Airway epithelial cell (primary cell): Measurements from ENCODE around the gene PHF14. TPM values are rescaled to one million over a fixed set of nuclear protein-coding genes. Genes with fewer than 3 reads are reported as not detected.

Experiments used
- total RNA-seq: library from RNA; depleted of rRNA; stranded (reverse); fragments of >200 nt; gene quantifications from 2 replicates; pipeline ENCODE4 v1.2.3, GENCODE V29; 2015

Gene PHF14, protein sequence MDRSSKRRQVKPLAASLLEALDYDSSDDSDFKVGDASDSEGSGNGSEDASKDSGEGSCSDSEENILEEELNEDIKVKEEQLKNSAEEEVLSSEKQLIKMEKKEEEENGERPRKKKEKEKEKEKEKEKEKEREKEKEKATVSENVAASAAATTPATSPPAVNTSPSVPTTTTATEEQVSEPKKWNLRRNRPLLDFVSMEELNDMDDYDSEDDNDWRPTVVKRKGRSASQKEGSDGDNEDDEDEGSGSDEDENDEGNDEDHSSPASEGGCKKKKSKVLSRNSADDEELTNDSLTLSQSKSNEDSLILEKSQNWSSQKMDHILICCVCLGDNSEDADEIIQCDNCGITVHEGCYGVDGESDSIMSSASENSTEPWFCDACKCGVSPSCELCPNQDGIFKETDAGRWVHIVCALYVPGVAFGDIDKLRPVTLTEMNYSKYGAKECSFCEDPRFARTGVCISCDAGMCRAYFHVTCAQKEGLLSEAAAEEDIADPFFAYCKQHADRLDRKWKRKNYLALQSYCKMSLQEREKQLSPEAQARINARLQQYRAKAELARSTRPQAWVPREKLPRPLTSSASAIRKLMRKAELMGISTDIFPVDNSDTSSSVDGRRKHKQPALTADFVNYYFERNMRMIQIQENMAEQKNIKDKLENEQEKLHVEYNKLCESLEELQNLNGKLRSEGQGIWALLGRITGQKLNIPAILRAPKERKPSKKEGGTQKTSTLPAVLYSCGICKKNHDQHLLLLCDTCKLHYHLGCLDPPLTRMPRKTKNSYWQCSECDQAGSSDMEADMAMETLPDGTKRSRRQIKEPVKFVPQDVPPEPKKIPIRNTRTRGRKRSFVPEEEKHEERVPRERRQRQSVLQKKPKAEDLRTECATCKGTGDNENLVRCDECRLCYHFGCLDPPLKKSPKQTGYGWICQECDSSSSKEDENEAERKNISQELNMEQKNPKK
- 13.6 and 18.1 TPM in 2 replicates for total RNA-seq

DNA sequence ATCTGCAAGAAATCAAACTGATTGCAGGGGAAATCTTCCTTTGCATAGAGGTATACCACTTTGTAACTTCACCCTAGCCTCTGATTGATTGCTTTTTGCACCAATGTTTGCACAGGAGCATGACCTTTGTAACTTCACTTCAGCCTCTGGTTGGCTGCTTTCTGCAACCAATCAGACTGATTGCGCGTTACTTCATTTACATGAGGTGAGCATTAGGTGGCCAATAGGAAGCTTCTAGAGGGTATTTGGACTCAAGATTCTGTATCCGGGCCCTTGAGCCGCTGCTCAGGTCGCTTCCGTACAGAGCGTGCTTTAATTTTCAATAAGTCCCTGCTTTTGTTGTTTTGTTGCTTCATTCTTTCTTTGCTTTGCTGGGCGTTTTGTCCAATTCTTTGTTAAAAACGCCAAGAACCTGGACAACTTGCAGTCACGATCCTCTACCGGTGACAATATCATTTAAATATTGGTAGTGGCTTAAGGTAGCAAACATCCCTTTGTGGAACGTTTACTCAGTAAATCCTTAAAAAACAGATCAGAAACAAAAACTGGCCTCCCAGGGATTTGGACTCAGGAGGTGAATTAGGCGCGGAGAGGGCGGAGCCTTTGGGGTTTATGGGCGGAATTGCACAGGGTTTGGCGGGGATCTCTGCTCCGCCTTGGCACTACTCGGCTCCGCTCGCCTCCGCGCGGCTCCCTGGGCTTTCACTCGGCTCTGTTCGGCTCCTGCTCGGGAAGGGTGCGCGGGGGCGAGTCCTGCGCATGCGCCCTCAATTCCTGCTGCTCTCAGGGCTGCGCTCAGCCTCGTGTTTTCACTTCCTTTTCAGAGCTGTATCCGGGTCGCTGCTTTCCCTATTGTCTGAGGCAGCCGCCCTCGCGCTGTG is at the start of gene PHF14:
Gene PHF14, plus strand, starts transcription at position 812 of the 881 bp plus-strand sequence. CDS start 452 bp downstream, outside the sequence.

